OCI-LY3 (cell line): ENCODE measurements around the gene MYOG.

ENCODE experiments used
- EZH2phosphoT487 ChIP-seq: fragments of 200-600 bp; shearing (Covaris generic); IDR thresholded peaks from 2 replicates; pipeline ENCODE4 v1.6.1; 2018; ENCODE audit warnings: antibody characterized with exemption, mixed run types, low read depth
- TF ChIP-seq, protein P1 (sequence below): fragments of 200-600, 300-600 bp; sonication (generic); IDR thresholded peaks from 2 replicates; pipeline ENCODE4 v1.5.1; 2014; ENCODE audit warnings: antibody characterized with exemption, low read length, low read depth

DNA sequence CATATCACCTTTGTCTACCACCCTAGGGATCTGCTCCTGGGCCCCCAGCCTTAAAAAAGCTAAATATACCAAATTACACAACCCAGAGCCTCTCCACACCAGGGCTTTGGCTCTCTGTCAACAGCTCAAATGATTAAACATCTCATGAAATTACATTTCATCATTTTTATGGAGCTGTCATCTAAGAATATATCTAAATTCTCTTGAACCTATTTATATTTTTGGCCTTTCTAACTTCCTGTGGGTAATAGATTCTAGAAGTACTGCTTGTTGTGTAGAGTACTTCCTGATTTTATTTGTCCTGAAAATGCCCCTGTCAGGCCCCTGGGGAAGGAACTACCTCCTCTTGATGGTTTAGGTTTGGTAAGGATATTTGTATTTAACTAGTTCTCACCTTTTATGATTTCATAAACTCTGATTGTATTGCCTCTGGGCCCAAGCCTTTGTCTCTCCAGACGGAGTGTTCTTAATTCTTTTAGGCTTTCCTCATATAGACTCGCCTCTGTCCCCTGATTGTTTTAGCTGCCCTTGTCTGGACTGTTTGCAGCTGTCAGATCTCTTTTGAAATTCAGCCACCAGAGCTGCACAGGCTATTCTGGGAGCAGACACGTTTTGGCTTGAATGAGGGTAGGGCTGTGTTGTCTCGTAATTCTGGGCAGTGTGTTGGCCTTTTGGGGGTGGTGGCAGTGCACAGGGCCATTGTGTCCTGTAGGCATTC is 16.6 kb downstream of the MYOG start:
- TF ChIP-seq, protein P1, sequence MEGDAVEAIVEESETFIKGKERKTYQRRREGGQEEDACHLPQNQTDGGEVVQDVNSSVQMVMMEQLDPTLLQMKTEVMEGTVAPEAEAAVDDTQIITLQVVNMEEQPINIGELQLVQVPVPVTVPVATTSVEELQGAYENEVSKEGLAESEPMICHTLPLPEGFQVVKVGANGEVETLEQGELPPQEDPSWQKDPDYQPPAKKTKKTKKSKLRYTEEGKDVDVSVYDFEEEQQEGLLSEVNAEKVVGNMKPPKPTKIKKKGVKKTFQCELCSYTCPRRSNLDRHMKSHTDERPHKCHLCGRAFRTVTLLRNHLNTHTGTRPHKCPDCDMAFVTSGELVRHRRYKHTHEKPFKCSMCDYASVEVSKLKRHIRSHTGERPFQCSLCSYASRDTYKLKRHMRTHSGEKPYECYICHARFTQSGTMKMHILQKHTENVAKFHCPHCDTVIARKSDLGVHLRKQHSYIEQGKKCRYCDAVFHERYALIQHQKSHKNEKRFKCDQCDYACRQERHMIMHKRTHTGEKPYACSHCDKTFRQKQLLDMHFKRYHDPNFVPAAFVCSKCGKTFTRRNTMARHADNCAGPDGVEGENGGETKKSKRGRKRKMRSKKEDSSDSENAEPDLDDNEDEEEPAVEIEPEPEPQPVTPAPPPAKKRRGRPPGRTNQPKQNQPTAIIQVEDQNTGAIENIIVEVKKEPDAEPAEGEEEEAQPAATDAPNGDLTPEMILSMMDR, result no peak
- no peak for TF ChIP-seq EZH2phosphoT487
